NCI-H1105 treated with DMSO at 0.1 percent for 48 hours (cell line): ENCODE data around the gene KMT2C.
"Not testable (repeated sequence)": the region's sequence is repeated elsewhere in the genome, so short reads cannot be mapped to it uniquely, and the experiment has no call there.

Experiments
- DNase-seq: peaks from one replicate; lab custom pipeline; 2025; lab: John Stamatoyannopoulos, UW

The KMT2C gene

GRCh38 chr7:152435384-152436110, at the start of gene KMT2C:
Gene KMT2C (minus strand): TSS chr7:152436003. CDS start chr7:152435786, 217 bp downstream.
- DNase-seq, result peak; percentile 37

GRCh38 chr7:152481082-152481481, 45.3 kb upstream of the KMT2C start:
- no peak for DNase-seq

GRCh38 chr7:152480664-152481063, 44.9 kb upstream of the KMT2C start:
- no peak for DNase-seq

GRCh38 chr7:152479595-152479994, 43.8 kb upstream of the KMT2C start:
- no peak for DNase-seq

GRCh38 chr7:152478140-152478539, 42.3 kb upstream of the KMT2C start:
- DNase-seq, result no peak

- no peak for DNase-seq
Measured at GRCh38 chr7:152477079-152477478, 41.3 kb upstream of the KMT2C start.

GRCh38 chr7:152476551-152476950, 40.7 kb upstream of the KMT2C start:
- no peak for DNase-seq

- DNase-seq, result not testable (repeated sequence)
Measured at GRCh38 chr7:152471023-152471620, 35.3 kb upstream of the KMT2C start.

GRCh38 chr7:152470251-152471022, 34.6 kb upstream of the KMT2C start:
- not testable (repeated sequence) for DNase-seq

GRCh38 chr7:152469576-152469975, 33.8 kb upstream of the KMT2C start:
- DNase-seq, result not testable (repeated sequence)

GRCh38 chr7:152467225-152467624, 31.4 kb upstream of the KMT2C start:
- DNase-seq, result no peak

GRCh38 chr7:152465119-152465387, 29.2 kb upstream of the KMT2C start:
- DNase-seq, result no peak

- peak; percentile 51 for DNase-seq
Measured at GRCh38 chr7:152464312-152465118, 28.7 kb upstream of the KMT2C start.

- DNase-seq, result peak; percentile 97
Measured at GRCh38 chr7:152463709-152464311, 28.0 kb upstream of the KMT2C start.

- DNase-seq, result peak; percentile 68
Measured at GRCh38 chr7:152462995-152463708, 27.3 kb upstream of the KMT2C start.

GRCh38 chr7:152459724-152460251, 24.0 kb upstream of the KMT2C start:
- peak; percentile 82 for DNase-seq

- no peak for DNase-seq
Measured at GRCh38 chr7:152451356-152451755, 15.6 kb upstream of the KMT2C start.

GRCh38 chr7:152445386-152446008, 9.7 kb upstream of the KMT2C start:
- not testable (repeated sequence) for DNase-seq

- no peak for DNase-seq
Measured at GRCh38 chr7:152443586-152443985, 7.8 kb upstream of the KMT2C start.

GRCh38 chr7:152442330-152442835, 6.6 kb upstream of the KMT2C start:
- DNase-seq, result no peak
